Measurements from ENCODE around the gene ACP6. TPM values are rescaled to one million over a fixed set of nuclear protein-coding genes. Genes with fewer than 3 reads are reported as not detected.

Gene ACP6
- total and polyA plus RNA-seq, 2 of the 13 experiments (the other 11 are each of a cell fraction or from before 2014, with no cell fraction given) = 18.1 to 33.7 TPM

- Histone ChIP-seq H3K9me3 (ENCODE audit: low read length) (no peaks in the 10 kb centered on the region), H3K4me1 (ENCODE audit: insufficient read depth, low read length) (peaks cover 18% of the 10 kb centered on the region), H3K36me3 (replicated peaks in 1 of 2; ENCODE audit: control insufficient read depth in 1 of 2, insufficient read depth in 2 of 2, low read length in 2 of 2) (peaks cover 3 to 11% of the 10 kb centered on the region in 2 experiments; a peak in 4 of 5 replicates), H3K79me2 (ENCODE audit: insufficient read depth, low read length) (no peaks in the 10 kb centered on the region), H3K9ac (ENCODE audit: insufficient read depth, low read depth, low read length) (no peak overlapping the region), H3K27ac (ENCODE audit: extremely low read length, insufficient read depth, low read length) (no peak overlapping the region), H3K4me3 (replicated peaks in 1 of 3; ENCODE audit: insufficient read depth in 1 of 3, low read depth in 2 of 3, low read length in 3 of 3) (no peak overlapping the region), H4K20me1 (ENCODE audit: insufficient read depth, low read length) (no peaks in the 10 kb centered on the region), H3K4me2 (ENCODE audit: low read depth, low read length) (no peak overlapping the region), H2AFZ (ENCODE audit: low read length) (no peak overlapping the region), H3K27me3 (ENCODE audit: control insufficient read depth in 1 of 2, insufficient read depth in 2 of 2, low read length in 2 of 2) (no peaks in the 10 kb centered on the region; a peak in 1 of 5 replicates)
- ChIA-PET POLR2A (no interaction called here), CTCF (ENCODE audit: low intra/inter-chr PET ratio, low total read pairs) (no interaction called here)
- intact Hi-C loops (cut with micrococcal nuclease; ENCODE audit: unreplicated experiment) (no loop called here), in situ Hi-C loops (cut with HindIII; ENCODE audit: extremely low pct_ligation_motif_present, low pct_unique_long_range_greater_than_20kb) (no loop called here)
- FAIRE-seq (no peak), DNase-seq (ENCODE audit: low spot score) (no peak), ATAC-seq (no peak)
- BruUV-seq (replicated peaks) = no TSS peak
- TF ChIP-seq ONECUT2 (CRISPR knock-in tag; IDR thresholded peaks at IDR 0.05) = no peak
- TF ChIP-seq NRL (CRISPR knock-in tag; IDR thresholded peaks at IDR 0.05; ENCODE audit: borderline replicate concordance) = no peak
- TF ChIP-seq ZNF878 (CRISPR knock-in tag; IDR thresholded peaks at IDR 0.05) = no peak
- TF ChIP-seq, protein P1, sequence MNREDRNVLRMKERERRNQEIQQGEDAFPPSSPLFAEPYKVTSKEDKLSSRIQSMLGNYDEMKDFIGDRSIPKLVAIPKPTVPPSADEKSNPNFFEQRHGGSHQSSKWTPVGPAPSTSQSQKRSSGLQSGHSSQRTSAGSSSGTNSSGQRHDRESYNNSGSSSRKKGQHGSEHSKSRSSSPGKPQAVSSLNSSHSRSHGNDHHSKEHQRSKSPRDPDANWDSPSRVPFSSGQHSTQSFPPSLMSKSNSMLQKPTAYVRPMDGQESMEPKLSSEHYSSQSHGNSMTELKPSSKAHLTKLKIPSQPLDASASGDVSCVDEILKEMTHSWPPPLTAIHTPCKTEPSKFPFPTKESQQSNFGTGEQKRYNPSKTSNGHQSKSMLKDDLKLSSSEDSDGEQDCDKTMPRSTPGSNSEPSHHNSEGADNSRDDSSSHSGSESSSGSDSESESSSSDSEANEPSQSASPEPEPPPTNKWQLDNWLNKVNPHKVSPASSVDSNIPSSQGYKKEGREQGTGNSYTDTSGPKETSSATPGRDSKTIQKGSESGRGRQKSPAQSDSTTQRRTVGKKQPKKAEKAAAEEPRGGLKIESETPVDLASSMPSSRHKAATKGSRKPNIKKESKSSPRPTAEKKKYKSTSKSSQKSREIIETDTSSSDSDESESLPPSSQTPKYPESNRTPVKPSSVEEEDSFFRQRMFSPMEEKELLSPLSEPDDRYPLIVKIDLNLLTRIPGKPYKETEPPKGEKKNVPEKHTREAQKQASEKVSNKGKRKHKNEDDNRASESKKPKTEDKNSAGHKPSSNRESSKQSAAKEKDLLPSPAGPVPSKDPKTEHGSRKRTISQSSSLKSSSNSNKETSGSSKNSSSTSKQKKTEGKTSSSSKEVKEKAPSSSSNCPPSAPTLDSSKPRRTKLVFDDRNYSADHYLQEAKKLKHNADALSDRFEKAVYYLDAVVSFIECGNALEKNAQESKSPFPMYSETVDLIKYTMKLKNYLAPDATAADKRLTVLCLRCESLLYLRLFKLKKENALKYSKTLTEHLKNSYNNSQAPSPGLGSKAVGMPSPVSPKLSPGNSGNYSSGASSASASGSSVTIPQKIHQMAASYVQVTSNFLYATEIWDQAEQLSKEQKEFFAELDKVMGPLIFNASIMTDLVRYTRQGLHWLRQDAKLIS (CRISPR knock-in tag; IDR thresholded peaks at IDR 0.05) = no peak
- no peak for TF ChIP-seq FOXP1 (IDR thresholded peaks at IDR 0.05)
- TF ChIP-seq FOXP1 (CRISPR knock-in tag; IDR thresholded peaks at IDR 0.05) = no peak
These were observed 35.7 kb downstream of the ACP6 start for GRCh38 chr1:147634645-147635044.

DNA sequence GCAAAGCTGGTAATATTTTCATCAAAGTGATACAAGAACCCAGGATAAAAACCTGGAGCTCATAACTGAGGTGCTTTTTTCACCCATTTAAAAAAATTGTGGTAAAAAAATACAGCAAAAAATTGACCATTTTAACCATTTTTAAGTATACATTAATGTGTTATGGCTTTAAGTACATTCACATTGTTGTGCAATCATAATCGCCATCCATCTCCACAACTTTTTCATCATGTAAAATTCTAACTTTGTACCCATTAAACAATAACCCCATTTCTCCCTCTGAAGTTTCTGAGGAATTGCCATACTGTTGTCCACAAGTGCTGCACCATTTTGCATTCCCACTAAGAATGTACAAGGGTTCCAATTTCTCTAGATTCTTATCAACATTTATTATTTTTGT is 36.6 kb downstream of the ACP6 start:
- no peak overlapping the region for H2AFZ ChIP-seq (ENCODE audit: low read length)
- DNase-seq (ENCODE audit: low spot score) (no peak), ATAC-seq (no peak), FAIRE-seq (no peak)
- no peak overlapping the region for H3K4me2 ChIP-seq (ENCODE audit: low read depth, low read length)
- no peak for TF ChIP-seq SNAPC5 (CRISPR knock-in tag; IDR thresholded peaks at IDR 0.05; ENCODE audit: borderline replicate concordance)
- 0 out of 2 replicates have a peak, but pooled peaks have one; percentile 31 for TF ChIP-seq CEBPB (IDR thresholded peaks at IDR 0.05; ENCODE audit: borderline replicate concordance, low read depth, low read length)
- H3K79me2 ChIP-seq (ENCODE audit: insufficient read depth, low read length) = no peaks in the 10 kb centered on the region
- 92% methylated on average over 1 of the region's 1 CpG for WGBS (ENCODE audit: low lambda C conversion rate)
- no TSS peak for BruUV-seq (replicated peaks)
- POLR2A ChIA-PET = no interaction called here
- peaks cover 18% of the 10 kb centered on the region for H3K4me1 ChIP-seq (ENCODE audit: insufficient read depth, low read length)
- H3K9ac ChIP-seq (ENCODE audit: insufficient read depth, low read depth, low read length) = no peak overlapping the region
- intact Hi-C loops (cut with micrococcal nuclease; ENCODE audit: unreplicated experiment) (no loop called here), in situ Hi-C loops (cut with HindIII; ENCODE audit: extremely low pct_ligation_motif_present, low pct_unique_long_range_greater_than_20kb) (no loop called here)
- H3K27ac ChIP-seq (ENCODE audit: extremely low read length, insufficient read depth, low read length) = no peak overlapping the region
- no peaks in the 10 kb centered on the region for H3K9me3 ChIP-seq (ENCODE audit: low read length)
- CTCF ChIA-PET (ENCODE audit: low intra/inter-chr PET ratio, low total read pairs) = no interaction called here
- H4K20me1 ChIP-seq (ENCODE audit: insufficient read depth, low read length) = no peaks in the 10 kb centered on the region
- peaks cover 3 to 11% of the 10 kb centered on the region in 2 experiments; a peak in 4 of 5 replicates for H3K36me3 ChIP-seq (replicated peaks in 1 of 2; ENCODE audit: control insufficient read depth in 1 of 2, insufficient read depth in 2 of 2, low read length in 2 of 2)
- no peaks in the 10 kb centered on the region; a peak in 1 of 5 replicates for H3K27me3 ChIP-seq (ENCODE audit: control insufficient read depth in 1 of 2, insufficient read depth in 2 of 2, low read length in 2 of 2)
- H3K4me3 ChIP-seq (replicated peaks in 1 of 3; ENCODE audit: insufficient read depth in 1 of 3, low read depth in 2 of 3, low read length in 3 of 3) = no peak overlapping the region
